GM18868 (cell line): ENCODE results near the gene PTN.
"Not testable (repeated sequence)": the region's sequence is repeated elsewhere in the genome, so short reads cannot be mapped to it uniquely, and the experiment has no call there.

ENCODE experiments used
- ATAC-seq: cut with Tn5 transposase; IDR thresholded peaks from one replicate; pipeline ENCODE4 v1.9.1; 2021; ENCODE audit warnings: mild to moderate bottlenecking, moderate library complexity; ENCODE audit not compliant: unreplicated experiment

The PTN gene

GRCh38 chr7:137268001-137268865 is 75.3 kb downstream of the PTN start:
- ATAC-seq: not testable (repeated sequence)

GRCh38 chr7:137266764-137267163 is 76.8 kb downstream of the PTN start:
- no peak for ATAC-seq

- not testable (repeated sequence) for ATAC-seq
These were observed 78.1 kb downstream of the PTN start for GRCh38 chr7:137265480-137265879.

- no peak for ATAC-seq
These were observed 80.9 kb downstream of the PTN start for GRCh38 chr7:137262599-137262998.

- no peak for ATAC-seq
These were observed 85.0 kb downstream of the PTN start for GRCh38 chr7:137258552-137258951.

GRCh38 chr7:137254766-137255165 is 88.8 kb downstream of the PTN start:
- ATAC-seq: no peak

GRCh38 chr7:137245890-137246289 is 97.6 kb downstream of the PTN start:
- no peak for ATAC-seq

- no peak for ATAC-seq
These were observed 98.3 kb downstream of the PTN start for GRCh38 chr7:137245186-137245585.

GRCh38 chr7:137243741-137244140 is 99.8 kb downstream of the PTN start:
- ATAC-seq: no peak

GRCh38 chr7:137242616-137243015 is 100.9 kb downstream of the PTN start:
- no peak for ATAC-seq

GRCh38 chr7:137241655-137242360 is 101.7 kb downstream of the PTN start:
- ATAC-seq: no peak

GRCh38 chr7:137239186-137239585 is 104.3 kb downstream of the PTN start:
- ATAC-seq: not testable (repeated sequence)

- ATAC-seq: peak; percentile 40
These were observed 108.1 kb downstream of the PTN start for GRCh38 chr7:137235434-137235833.

GRCh38 chr7:137231167-137231566 is 112.4 kb downstream of the PTN start:
- no peak for ATAC-seq

- ATAC-seq: no peak
These were observed 122.1 kb downstream of the PTN start for GRCh38 chr7:137221467-137221866.

- no peak for ATAC-seq
These were observed 129.8 kb downstream of the PTN start for GRCh38 chr7:137213744-137214143.

GRCh38 chr7:137209151-137209817 is 134.2 kb downstream of the PTN start:
- ATAC-seq: no peak

GRCh38 chr7:137206770-137207169 is 136.8 kb downstream of the PTN start:
- ATAC-seq: no peak

- no peak for ATAC-seq
These were observed 139.3 kb downstream of the PTN start for GRCh38 chr7:137204246-137204645.

GRCh38 chr7:137203351-137203750 is 140.2 kb downstream of the PTN start:
- ATAC-seq: no peak

GRCh38 chr7:137196648-137197047 is 146.9 kb downstream of the PTN start:
- ATAC-seq: no peak

- ATAC-seq: no peak
These were observed 147.5 kb downstream of the PTN start for GRCh38 chr7:137195996-137196395.
